Nephron progenitor cell (in vitro differentiated cells): Measurements from ENCODE around the gene LARP4B.

ENCODE experiments used
- DNase-seq: peaks from one replicate; pipeline ENCODE4 v3.0.0; 2021
- H3K27ac Mint-ChIP-seq: 2 replicates; pipeline ENCODE4 v1.8.0; 2021; ENCODE audit warnings: mild to moderate bottlenecking, moderate library complexity, mixed read lengths
- H3K27me3 Mint-ChIP-seq: 2 replicates; pipeline ENCODE4 v1.8.0; 2021; ENCODE audit warnings: mild to moderate bottlenecking, low read depth, mixed read lengths; ENCODE audit not compliant: poor library complexity
- H3K36me3 Mint-ChIP-seq: 2 replicates; pipeline ENCODE4 v1.8.0; 2021; ENCODE audit warnings: low read depth, mixed read lengths
- H3K4me1 Mint-ChIP-seq: 2 replicates; pipeline ENCODE4 v1.8.0; 2021; ENCODE audit warnings: mixed read lengths
- H3K4me3 Mint-ChIP-seq: 2 replicates; pipeline ENCODE4 v1.8.0; 2021; ENCODE audit warnings: mild to moderate bottlenecking, moderate library complexity, mixed read lengths
- H3K9me3 Mint-ChIP-seq: 2 replicates; pipeline ENCODE4 v1.8.0; 2021; ENCODE audit warnings: mild to moderate bottlenecking, moderate library complexity, mixed read lengths
- TF ChIP-seq, protein P1 (sequence below): fragments of 200-600 bp; sonication (generic); IDR thresholded peaks from 2 replicates; pipeline ENCODE4 v1.5.0; 2021; ENCODE audit warnings: antibody characterized with exemption

LARP4B gene

DNA sequence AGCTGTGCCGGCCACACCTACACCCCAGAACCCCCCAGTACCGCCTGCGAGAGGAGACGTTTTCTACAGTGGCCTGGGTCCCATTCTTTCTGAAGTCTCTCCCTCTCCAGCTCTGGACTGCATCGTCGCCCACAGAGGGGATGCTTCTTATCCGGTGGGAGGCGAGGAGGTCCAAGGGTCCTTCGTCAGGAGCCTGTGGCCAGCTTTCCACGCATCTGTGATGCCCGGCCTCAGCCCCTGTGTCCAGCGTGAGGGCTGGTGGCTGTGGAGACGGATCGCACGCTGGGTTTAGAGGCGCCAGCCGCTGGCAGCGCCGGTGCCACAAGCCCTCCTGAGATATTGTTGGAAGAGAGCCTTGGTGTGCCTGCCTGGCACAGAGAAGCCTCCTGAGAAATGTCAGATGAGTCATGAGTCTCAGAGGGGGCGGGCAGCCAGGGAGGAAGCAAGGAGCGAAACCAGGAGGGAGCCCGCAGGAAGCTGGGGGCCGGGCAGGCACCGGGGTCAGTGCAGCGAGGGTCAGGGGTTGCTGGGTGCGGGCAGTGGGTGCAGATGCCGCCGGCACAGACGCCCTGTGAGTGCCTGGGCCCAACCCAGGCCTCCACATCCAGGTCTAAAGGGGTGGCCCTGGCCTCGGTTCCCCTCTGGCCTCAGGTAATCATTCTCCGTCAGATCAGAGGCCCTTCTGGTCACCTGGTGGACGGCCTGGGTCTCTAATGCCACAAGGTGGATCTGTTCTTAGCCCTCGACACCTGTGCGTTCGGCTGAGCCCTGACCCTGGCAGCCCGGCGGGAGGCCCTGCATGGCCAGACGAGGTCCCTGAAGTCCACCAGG, 156.0 kb downstream of the LARP4B start:
- Mint-ChIP-seq H3K27me3 (peaks cover 18% of the 10 kb centered on the region), H3K4me1 (no peaks in the 10 kb centered on the region), H3K36me3 (no peaks in the 10 kb centered on the region), H3K9me3 (peaks cover 14% of the 10 kb centered on the region), H3K27ac (peak overlapping the region; percentile 46), H3K4me3 (no peak overlapping the region)
- TF ChIP-seq, protein P1, sequence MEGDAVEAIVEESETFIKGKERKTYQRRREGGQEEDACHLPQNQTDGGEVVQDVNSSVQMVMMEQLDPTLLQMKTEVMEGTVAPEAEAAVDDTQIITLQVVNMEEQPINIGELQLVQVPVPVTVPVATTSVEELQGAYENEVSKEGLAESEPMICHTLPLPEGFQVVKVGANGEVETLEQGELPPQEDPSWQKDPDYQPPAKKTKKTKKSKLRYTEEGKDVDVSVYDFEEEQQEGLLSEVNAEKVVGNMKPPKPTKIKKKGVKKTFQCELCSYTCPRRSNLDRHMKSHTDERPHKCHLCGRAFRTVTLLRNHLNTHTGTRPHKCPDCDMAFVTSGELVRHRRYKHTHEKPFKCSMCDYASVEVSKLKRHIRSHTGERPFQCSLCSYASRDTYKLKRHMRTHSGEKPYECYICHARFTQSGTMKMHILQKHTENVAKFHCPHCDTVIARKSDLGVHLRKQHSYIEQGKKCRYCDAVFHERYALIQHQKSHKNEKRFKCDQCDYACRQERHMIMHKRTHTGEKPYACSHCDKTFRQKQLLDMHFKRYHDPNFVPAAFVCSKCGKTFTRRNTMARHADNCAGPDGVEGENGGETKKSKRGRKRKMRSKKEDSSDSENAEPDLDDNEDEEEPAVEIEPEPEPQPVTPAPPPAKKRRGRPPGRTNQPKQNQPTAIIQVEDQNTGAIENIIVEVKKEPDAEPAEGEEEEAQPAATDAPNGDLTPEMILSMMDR, result no peak
- no peak for DNase-seq

DNA sequence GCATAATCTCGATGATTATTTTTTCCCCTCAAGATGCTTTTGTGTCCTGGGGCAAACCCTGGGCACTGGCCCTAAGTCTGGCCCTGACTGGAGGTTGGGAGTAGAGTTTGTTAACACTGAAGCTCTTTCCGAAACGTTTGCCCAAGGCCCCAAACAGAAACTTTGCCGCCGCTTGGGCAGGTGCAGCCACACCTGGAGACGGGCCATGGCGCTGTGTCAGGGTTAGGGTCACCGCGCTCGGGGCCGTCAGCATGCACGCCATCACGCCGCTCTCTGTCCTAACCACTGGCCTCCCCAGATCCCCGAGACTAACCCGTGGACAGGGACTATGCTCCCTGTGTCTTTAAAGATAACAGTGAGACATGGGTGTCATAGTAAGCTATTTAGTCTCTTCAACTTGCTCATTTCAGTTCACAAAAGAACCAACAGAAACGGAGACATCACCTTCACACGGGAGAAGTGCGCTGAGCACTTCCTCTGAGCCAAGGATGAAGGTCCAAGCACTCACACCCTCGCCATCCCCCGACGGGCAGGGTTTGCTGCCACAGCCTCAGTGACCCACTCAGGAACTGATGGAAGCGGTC, 156.8 kb downstream of the LARP4B start:
- no peaks in the 10 kb centered on the region for H3K4me1 Mint-ChIP-seq
- H3K27ac Mint-ChIP-seq, result peak overlapping the region; percentile 46
- H3K4me3 Mint-ChIP-seq, result no peak overlapping the region
- TF ChIP-seq, protein P1, result no peak
- peaks cover 8% of the 10 kb centered on the region for H3K9me3 Mint-ChIP-seq
- no peak for DNase-seq
- peaks cover 14% of the 10 kb centered on the region for H3K27me3 Mint-ChIP-seq
- no peaks in the 10 kb centered on the region for H3K36me3 Mint-ChIP-seq

- H3K36me3 Mint-ChIP-seq, result no peaks in the 10 kb centered on the region
- peaks cover 14% of the 10 kb centered on the region for H3K27me3 Mint-ChIP-seq
- H3K4me3 Mint-ChIP-seq, result no peak overlapping the region
- no peaks in the 10 kb centered on the region for H3K4me1 Mint-ChIP-seq
- DNase-seq, result no peak
- no peak overlapping the region for H3K27ac Mint-ChIP-seq
- H3K9me3 Mint-ChIP-seq, result peaks cover 8% of the 10 kb centered on the region
- TF ChIP-seq, protein P1, result no peak
These were observed 157.3 kb downstream of the LARP4B start for GRCh38 chr10:774223-774622.

DNA sequence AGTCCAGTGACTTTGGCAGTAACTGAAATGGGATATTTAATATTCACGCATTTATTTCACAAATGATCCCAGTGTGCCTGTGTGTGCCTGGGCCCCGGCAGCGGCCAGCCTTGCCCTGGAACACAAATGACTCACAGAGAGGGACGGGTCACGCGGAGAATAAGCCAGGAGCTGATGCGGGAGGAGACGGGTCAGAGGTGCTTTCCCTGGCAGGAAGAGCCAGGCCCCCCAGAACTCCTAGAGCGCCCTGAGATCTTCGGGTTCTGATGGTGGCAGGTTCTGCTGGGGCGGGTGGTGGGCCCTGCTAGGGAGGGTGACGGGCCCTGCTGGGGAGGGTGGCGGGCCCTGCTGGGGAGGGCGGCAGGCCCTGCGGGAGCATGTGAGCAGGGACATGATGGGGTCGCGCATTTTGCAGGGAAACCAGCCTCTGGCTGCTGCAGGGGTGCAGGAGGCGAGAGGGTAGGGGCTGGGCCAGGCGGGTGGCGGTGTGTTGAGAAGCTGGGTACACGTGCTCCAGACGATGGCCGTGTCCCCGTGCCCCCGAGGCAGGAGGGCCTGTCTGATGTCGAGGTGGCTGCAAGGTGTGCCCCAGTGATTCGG, 157.8 kb downstream of the LARP4B start:
- H3K27me3 Mint-ChIP-seq, result peaks cover 14% of the 10 kb centered on the region
- no peaks in the 10 kb centered on the region for H3K36me3 Mint-ChIP-seq
- TF ChIP-seq, protein P1, result no peak
- H3K4me3 Mint-ChIP-seq, result no peak overlapping the region
- H3K27ac Mint-ChIP-seq, result no peak overlapping the region
- H3K4me1 Mint-ChIP-seq, result no peaks in the 10 kb centered on the region
- H3K9me3 Mint-ChIP-seq, result peaks cover 13% of the 10 kb centered on the region
- DNase-seq, result no peak

DNA sequence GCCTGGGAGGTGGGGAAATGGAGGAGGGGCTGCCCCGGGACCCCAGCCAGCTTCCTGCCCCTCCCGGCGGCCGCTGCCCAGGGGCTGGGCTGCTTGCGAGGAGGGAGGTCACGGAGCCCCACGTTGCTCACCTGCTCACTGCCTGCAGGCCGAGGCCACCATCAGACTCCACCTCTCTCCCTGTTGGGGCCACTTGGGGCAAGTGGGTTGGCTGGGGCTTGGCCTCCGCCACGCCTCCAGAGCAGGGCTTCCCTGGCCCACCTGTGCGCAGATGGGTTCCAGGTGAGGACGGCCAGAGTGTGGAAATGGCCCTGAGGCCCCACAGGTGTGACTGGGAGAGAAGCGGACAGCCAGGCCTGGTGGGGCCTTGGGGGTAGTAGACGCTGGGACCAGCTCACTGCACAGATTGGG, 159.3 kb downstream of the LARP4B start:
- Mint-ChIP-seq H3K9me3 (peaks cover 25% of the 10 kb centered on the region), H3K4me3 (no peak overlapping the region), H3K4me1 (no peaks in the 10 kb centered on the region), H3K27me3 (peaks cover 14% of the 10 kb centered on the region), H3K27ac (no peak overlapping the region), H3K36me3 (peaks cover 4% of the 10 kb centered on the region)
- TF ChIP-seq, protein P1, result no peak
- DNase-seq, result no peak
